GM15510 (cell line): ENCODE results near the gene SLC9A1.

Source experiments
- POLR2A ChIP-seq: IDR thresholded peaks from 3 replicates; pipeline ENCODE4 v1.6.1; 2011; ENCODE audit warnings: borderline replicate concordance; ENCODE audit not compliant: insufficient read length; ENCODE audit errors: extremely low read depth

SLC9A1 gene

GRCh38 chr1:27154991-27155781 lies at the start of gene SLC9A1:
Gene SLC9A1 (minus strand): TSS chr1:27155125. CDS start chr1:27154334, 791 bp downstream.
- peak; percentile 100 for TF ChIP-seq POLR2A

GRCh38 chr1:27203946-27204345 lies 49.0 kb upstream of the SLC9A1 start:
- no peak for TF ChIP-seq POLR2A

GRCh38 chr1:27201295-27201694 lies 46.4 kb upstream of the SLC9A1 start:
- no peak for TF ChIP-seq POLR2A

GRCh38 chr1:27193194-27193593 lies 38.3 kb upstream of the SLC9A1 start:
- no peak for TF ChIP-seq POLR2A

- no peak for TF ChIP-seq POLR2A
These were observed 37.2 kb upstream of the SLC9A1 start for GRCh38 chr1:27192039-27192529.

- TF ChIP-seq POLR2A, result no peak
These were observed 25.1 kb upstream of the SLC9A1 start for GRCh38 chr1:27179979-27180378.

- TF ChIP-seq POLR2A, result no peak
These were observed 24.5 kb upstream of the SLC9A1 start for GRCh38 chr1:27179379-27179778.

- no peak for TF ChIP-seq POLR2A
These were observed 22.0 kb upstream of the SLC9A1 start for GRCh38 chr1:27176954-27177353.

- TF ChIP-seq POLR2A, result no peak
These were observed 21.4 kb upstream of the SLC9A1 start for GRCh38 chr1:27176323-27176722.

- no peak for TF ChIP-seq POLR2A
These were observed 12.0 kb upstream of the SLC9A1 start for GRCh38 chr1:27166929-27167328.

- TF ChIP-seq POLR2A, result no peak
These were observed 11.5 kb upstream of the SLC9A1 start for GRCh38 chr1:27166351-27166802.

GRCh38 chr1:27163093-27163492 lies 8.2 kb upstream of the SLC9A1 start:
- no peak for TF ChIP-seq POLR2A

GRCh38 chr1:27162090-27162489 lies 7.2 kb upstream of the SLC9A1 start:
- no peak for TF ChIP-seq POLR2A

GRCh38 chr1:27161594-27161993 lies 6.7 kb upstream of the SLC9A1 start:
- no peak for TF ChIP-seq POLR2A

- no peak for TF ChIP-seq POLR2A
These were observed 2.3 kb upstream of the SLC9A1 start for GRCh38 chr1:27157194-27157593.

GRCh38 chr1:27154469-27154990 lies 395 bp downstream of the SLC9A1 start:
- no peak for TF ChIP-seq POLR2A
